NOMO-1 (cell line): Measurements from ENCODE around the gene LIPI.
"Not testable (repeated sequence)": the region's sequence is repeated elsewhere in the genome, so short reads cannot be mapped to it uniquely, and the experiment has no call there.

Source experiments
- DNase-seq, 2 experiments: peaks; one replicate each; lab custom pipeline; 2025; ENCODE audit not compliant: unreplicated experiment in 2 of 2; lab: John Stamatoyannopoulos, UW

LIPI gene

DNA sequence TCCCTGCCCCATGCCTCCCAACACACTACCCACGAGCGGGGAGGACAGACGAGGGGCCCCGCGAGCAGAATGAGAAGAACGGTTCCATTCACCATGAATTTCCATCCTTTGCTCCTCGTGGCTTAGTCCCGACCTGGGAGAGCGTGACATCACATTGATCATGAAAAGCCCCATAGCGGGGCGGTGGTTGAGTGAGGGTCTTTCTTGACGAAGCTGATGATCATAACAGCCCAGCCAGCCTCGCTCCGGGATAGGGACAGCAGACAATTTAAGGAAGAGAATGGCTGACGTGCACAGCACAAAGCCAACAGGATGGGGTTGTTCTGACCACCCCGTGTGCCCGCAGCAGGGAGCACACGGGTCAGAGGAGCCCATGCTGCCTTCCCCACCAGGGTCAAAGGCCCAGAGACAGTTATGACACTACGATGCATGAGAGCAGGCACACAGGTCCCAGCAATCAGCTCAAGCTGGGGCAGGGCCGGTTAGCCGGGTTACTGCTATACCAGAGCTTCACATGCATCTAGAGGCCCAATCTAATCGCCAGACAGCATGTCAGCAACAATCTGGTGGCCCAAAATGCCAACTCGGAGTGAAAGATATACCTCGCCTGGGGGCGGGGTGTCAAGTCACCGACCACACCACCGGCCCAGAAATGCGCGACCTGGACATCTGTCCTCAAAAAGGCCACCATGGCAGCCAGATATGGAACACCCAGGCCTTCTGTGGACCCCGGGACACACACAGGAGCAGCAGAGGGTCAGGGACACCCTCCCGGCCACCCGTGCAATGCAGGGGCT is 135.2 kb downstream of the LIPI start:
- no peak for DNase-seq

- DNase-seq = no peak
Measured at GRCh38 chr21:14074177-14074576, 136.6 kb downstream of the LIPI start.

GRCh38 chr21:14073615-14074014 is 137.1 kb downstream of the LIPI start:
- no peak for DNase-seq

DNA sequence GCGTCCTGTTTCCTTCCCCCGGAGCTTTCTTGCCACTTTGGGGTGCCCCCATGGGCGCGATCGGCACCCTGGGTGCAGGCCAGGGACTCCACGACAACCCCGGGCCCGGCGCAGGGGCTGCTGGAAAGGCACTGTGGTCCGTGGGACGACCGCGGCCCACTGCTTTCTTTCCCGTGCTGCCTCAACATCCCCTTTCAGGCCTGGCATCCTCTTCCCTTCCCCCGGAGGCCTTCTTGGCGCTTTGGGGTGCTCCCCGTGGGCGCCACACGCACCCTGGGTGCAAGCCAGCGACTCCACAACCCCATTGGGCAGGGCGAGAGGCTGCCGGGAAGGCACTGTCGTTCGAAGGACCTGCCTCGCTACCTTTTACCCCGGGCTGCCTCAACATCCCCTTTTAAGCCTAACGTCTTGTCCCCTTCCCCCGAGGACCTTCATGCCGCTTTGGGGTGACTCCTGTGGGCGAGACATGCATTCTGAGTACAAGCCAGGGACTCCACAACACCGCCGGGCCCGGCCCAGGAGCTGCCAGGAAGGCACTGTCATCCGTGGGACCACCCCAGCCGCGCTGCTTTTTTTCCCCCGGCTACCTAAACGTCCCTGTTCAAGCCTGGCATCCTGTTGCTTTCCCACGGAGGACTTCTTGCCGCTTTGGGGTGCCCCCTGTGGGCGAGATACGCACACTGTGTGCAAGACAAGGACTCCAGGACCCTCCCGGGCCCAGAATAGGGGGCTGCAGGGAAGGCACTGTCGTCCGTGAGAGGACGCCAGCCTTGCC is 137.8 kb downstream of the LIPI start:
- no peak for DNase-seq

DNA sequence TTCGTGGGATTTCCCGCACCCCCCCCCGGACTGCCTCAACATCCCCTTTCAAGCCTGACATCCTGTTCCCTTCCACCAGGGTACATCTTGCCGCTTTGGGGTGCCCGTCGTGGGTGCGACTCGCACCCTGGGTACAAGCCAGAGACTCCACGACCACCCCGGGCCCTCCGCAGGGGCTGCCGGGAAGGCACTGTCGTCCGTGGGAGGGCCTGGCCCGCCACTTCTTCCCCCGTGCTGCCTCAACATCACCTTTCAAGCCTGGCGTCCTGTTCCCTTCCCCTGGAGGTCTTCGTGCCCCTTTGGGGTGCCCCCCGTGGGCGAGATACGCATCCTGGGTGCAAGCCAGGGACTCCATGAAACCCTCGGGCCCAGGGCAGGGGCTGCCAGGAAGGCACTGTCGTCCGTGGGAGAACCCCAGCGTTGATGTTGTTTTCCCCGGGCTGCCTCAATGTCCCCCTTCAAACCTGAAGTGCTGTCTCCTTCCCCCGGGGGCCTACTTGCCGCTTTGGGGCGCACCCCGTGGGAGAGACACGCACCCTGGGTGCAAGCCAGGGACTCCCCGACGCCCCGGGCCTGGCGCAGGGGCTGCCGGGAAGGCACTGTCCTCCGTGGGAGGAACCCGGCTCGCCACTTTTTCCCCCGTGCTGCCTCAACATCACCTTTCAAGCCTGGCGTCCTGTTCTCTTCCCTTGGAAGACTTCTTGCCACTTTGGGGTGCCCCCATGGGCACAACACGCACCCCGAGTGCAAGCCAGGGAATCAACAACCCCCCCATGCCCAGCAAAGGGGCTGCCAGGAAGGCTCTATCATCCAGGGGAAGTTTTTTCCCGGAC is 138.6 kb downstream of the LIPI start:
- no peak for DNase-seq

GRCh38 chr21:14070968-14071367 is 139.8 kb downstream of the LIPI start:
- DNase-seq = no peak

DNA sequence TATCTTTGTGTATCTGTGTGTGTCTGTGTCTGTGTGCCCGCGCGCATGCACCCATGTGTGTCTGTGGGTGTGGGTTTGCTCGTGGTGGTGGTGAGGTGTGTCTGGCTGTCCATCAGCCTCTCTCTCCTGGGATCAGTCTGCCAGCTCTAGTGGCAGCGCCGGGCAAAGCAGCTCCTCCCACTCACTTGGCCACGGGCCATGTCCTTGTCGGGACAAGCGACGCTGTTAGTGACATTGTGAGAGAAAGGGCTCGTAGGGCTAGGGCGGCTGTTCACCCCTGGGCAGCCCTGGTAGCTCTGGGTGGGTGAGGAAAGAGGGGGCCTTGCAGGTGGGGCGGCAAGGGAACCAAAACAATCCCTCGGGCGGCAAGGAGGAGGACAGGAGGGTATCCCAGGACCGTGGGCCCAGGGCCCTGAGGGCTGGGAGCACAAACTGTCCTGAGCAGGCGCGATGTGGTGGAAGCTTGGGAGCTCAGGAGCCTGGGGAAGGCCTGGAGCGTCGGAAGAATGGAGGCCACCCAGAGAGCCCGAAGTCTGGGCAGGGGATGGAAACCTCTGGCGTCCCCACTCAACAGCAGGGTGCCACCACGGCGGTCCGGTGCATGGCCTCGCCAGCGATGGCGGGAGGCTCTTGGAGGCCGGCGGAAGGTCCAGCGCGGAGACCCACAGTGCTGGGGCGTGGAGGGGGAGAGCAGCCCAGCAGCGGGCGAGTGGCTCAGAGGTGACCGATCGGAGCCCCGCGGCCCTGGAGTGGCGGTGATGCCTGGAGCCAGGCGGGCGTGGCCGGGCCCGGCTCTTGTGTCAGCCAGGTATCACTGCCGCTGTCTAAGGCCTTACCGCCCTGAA is 140.5 kb downstream of the LIPI start:
- no peak for DNase-seq

- no peak for DNase-seq
Measured at GRCh38 chr21:14064296-14064645, 146.5 kb downstream of the LIPI start.

- not testable (repeated sequence) for DNase-seq
Measured at GRCh38 chr21:14063620-14064295, 147.0 kb downstream of the LIPI start.

DNA sequence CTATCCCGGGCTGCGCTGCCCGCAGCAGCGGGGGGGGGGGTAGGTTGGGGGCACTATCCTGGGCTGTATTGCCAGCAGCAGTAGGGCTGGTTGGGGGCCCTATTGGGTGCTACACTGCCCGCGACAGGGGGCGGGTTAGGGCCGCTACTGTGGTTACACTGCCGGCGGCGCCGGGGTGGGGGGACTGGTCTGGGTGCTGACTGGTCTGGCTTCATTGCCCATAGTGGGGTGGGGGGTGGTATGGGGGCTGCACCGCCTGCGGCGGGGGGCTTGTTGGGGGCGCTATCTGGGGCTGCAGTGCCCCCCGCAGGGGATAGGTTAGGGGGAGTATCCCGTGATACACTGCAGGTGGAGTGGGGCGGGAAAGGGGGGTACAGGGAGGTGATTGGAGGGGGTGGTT is 148.1 kb downstream of the LIPI start:
- not testable (repeated sequence) for DNase-seq

DNA sequence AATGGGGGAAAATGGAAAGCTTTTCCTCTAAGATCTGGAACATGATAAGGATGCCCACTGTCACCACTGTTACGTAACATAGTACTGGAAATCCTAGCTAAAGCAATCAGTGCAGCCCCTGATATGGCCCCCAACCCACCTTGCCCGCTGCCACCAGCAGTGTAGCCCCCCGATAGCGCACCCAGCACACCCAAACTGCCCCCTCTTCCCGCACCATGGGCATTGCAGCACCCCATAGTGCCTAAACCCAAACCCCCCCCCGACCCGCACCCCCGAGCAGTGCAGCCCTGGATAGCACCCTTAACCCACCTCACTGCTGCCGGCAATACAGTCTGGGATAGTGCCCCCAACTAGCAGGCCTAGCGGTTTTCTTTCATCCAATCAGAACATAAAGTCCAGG is 148.9 kb downstream of the LIPI start:
- DNase-seq = not testable (repeated sequence)

GRCh38 chr21:14058995-14059627 is 151.6 kb downstream of the LIPI start:
- DNase-seq = not testable (repeated sequence)
